Measurements from ENCODE around the gene MRPS5. TPM values are rescaled to one million over a fixed set of nuclear protein-coding genes. Genes with fewer than 3 reads are reported as not detected.

MRPS5 gene
- total RNA-seq, 4 donors from 2014 or later, result 31.1 to 46.6 (median 39.8) TPM

DNA sequence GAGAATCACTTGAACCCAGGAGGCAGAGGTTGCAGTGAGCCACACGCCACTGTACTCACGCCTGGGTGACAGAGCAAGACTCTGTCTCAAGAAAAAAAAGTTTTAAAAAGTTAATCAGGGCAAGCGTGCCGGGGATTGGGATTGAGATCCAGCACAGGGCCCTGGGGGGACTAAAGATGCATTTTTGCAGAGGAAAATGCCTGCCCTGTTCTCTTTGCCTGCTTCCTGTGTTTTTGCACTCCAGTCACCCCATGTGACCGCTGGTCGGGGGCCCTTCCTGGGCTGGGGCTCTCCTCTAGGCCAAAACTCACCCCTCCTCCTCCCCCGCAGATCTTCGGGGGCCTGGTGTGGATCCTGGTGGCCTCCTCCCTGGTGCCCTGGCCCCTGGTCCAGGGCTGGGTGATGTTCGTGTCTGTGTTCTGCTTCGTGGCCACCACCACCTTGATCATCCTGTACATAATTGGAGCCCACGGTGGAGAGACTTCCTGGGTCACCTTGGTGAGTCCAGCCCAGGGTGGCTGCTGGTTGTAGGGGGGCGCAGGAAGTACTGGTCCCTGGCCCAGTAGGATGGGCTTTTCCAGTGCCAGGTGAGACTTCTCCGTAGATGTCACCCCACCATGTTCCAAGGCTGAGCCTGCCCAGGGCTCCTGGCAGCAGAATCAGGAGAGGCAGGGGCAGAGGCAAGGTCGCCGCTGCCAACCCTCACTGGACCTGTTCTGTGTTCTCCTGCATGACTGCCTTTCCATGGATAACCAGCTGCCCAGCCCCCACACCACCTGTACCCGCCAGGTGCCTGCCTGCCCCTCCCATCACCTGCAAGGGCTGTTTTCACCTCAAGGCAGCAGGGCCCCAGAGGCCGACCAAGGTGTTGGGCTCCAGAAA is 73.7 kb downstream of the MRPS5 start:
- 78% methylated on average over 11 of the region's 17 CpGs for WGBS
- intact Hi-C loops (cut with DNase I), result no loop called here
- Histone ChIP-seq H3K4me3 (no peak overlapping the region), H3K27ac (replicated peaks in 1 of 4) (peak overlapping the region in 1 of 4 donors; percentile 34), H3K4me1 (peaks cover 10 to 23% (median 13%) of the 10 kb centered on the region in 4 donors), H3K27me3 (peaks cover 0 to 16% (median 0%) of the 10 kb centered on the region in 4 donors), H3K9me3 (no peaks in the 10 kb centered on the region), H3K36me3 (no peaks in the 10 kb centered on the region)
- TF ChIP-seq, protein P1, sequence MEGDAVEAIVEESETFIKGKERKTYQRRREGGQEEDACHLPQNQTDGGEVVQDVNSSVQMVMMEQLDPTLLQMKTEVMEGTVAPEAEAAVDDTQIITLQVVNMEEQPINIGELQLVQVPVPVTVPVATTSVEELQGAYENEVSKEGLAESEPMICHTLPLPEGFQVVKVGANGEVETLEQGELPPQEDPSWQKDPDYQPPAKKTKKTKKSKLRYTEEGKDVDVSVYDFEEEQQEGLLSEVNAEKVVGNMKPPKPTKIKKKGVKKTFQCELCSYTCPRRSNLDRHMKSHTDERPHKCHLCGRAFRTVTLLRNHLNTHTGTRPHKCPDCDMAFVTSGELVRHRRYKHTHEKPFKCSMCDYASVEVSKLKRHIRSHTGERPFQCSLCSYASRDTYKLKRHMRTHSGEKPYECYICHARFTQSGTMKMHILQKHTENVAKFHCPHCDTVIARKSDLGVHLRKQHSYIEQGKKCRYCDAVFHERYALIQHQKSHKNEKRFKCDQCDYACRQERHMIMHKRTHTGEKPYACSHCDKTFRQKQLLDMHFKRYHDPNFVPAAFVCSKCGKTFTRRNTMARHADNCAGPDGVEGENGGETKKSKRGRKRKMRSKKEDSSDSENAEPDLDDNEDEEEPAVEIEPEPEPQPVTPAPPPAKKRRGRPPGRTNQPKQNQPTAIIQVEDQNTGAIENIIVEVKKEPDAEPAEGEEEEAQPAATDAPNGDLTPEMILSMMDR (IDR thresholded peaks at IDR 0.05), result no peak
- TF ChIP-seq EP300 (IDR thresholded peaks at IDR 0.05), result no peak
- no peak for TF ChIP-seq POLR2AphosphoS5 (IDR thresholded peaks at IDR 0.05)
- TF ChIP-seq POLR2A (IDR thresholded peaks at IDR 0.05; ENCODE audit: low read depth), result no peak
- no peak for DNase-seq (ENCODE audit: extremely low spot score)

DNA sequence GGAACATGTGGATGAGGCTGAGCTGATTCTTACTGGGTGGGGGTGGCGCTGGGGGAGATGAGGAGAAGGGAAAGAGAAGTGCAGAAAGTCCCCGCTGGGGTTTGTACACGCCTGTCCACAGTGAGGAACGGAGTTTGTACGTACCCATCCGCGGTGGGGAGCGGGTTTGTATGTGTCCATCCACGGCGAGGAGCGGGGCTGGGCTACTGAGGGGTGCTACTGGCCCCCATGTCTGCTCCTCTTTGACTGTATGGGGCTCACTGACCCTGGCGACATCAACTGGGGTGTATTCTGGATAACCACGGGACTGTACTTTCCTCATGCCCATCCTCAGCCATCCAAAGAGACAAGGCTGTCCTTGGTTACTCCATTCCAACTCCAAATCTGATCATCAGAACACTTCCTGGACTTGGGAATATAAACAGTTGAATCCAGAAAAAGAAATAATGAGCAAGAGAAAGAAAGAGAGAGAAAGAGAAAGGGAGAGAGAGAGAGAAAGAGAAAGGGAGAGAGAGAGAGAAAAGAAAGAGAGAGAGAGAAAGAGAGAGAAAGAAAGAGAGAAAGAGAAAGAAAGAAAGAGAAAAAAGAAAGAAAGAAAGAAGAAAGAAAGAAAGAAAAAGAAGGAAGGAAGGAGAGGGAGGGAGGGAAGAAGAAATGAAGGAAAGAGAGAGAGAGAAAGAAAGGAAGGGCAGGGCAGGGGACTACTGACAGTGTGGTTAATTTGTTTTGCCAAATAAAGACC is 75.1 kb downstream of the MRPS5 start:
- no peaks in the 10 kb centered on the region for H3K9me3 ChIP-seq
- WGBS, result 91% methylated on average over 13 of the region's 13 CpGs
- intact Hi-C loops (cut with DNase I), result no loop called here
- no peak overlapping the region for H3K4me3 ChIP-seq
- DNase-seq (ENCODE audit: extremely low spot score), result no peak
- TF ChIP-seq POLR2AphosphoS5 (IDR thresholded peaks at IDR 0.05) (no peak), POLR2A (IDR thresholded peaks at IDR 0.05; ENCODE audit: low read depth) (no peak)
- TF ChIP-seq, protein P1 (IDR thresholded peaks at IDR 0.05), result no peak
- peaks cover 0 to 7% (median 0%) of the 10 kb centered on the region in 4 donors for H3K27me3 ChIP-seq
- H3K4me1 ChIP-seq, result peaks cover 17 to 34% (median 24%) of the 10 kb centered on the region in 4 donors
- no peak overlapping the region for H3K27ac ChIP-seq (replicated peaks in 1 of 4)
- no peaks in the 10 kb centered on the region for H3K36me3 ChIP-seq

DNA sequence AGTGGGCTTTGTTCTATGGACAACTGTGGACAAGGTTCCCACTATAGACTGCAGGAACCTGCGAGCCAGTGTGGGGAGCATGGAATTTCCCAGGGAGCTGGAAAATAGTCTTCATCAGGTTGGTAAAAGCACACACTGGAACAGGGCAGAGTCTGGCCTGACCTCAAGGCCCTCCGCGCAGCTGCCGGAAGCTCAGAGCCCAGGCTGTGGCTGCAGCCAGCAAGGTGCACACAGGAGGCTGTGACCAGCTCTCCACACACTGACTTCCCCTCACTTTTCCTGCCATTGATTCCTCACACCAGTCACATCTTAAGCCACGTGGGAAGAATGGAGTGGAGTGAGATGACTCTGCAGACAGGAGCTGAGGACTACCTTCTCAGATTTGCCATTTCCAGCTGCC is 77.0 kb downstream of the MRPS5 start:
- 69% methylated on average over 2 of the region's 5 CpGs for WGBS
- Histone ChIP-seq H3K4me3 (no peak overlapping the region), H3K9me3 (no peaks in the 10 kb centered on the region), H3K36me3 (no peaks in the 10 kb centered on the region), H3K27ac (replicated peaks in 1 of 4) (peak overlapping the region in 2 of 4 donors; percentile 78 to 80), H3K4me1 (peaks cover 17 to 39% (median 25%) of the 10 kb centered on the region in 4 donors), H3K27me3 (no peaks in the 10 kb centered on the region)
- intact Hi-C loops (cut with DNase I), result no loop called here
- DNase-seq (ENCODE audit: extremely low spot score), result no peak
- no peak for TF ChIP-seq EP300 (IDR thresholded peaks at IDR 0.05)
- TF ChIP-seq POLR2AphosphoS5 (IDR thresholded peaks at IDR 0.05), result no peak
- TF ChIP-seq, protein P1 (IDR thresholded peaks at IDR 0.05), result no peak
- TF ChIP-seq POLR2A (IDR thresholded peaks at IDR 0.05; ENCODE audit: low read depth), result no peak

DNA sequence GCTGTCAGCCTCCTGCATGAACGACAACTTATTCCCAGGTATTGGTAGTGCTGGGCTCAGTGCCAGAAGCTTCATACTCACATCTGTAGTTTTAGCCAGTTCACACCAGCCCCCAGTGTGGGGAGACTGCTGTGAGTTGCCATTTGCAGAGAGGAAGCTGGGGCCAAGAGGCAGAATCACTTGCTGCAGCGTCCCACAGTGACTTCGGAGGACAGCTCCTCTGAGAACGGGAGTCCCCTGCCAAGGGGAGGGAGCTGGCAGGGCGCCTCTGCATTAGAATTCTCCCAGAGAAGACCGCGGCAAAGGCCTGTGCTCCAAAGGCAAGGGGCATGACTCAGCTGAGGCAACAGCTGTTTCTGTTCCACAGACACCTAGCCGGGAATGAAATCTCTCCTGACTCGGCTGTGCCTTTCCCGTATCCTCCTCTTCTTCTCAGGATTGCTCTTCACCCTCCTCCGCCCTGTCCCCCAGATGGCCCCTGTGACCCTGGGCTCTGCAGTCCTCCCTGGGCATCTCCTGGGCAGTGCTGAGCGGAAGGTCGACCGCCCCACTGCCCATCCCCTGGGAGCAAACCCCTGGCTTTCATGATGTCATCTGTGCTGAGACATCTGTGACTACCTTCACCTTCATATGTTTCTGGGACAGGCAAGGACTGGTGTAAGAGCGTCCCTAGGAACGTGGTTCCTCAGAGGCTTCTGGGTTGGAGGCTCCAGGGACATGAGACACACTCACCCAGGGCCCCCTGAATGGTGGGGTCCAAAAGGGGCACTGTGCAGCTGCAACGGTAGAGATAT is 78.1 kb downstream of the MRPS5 start:
- intact Hi-C loops (cut with DNase I), result no loop called here
- Histone ChIP-seq H3K27me3 (no peaks in the 10 kb centered on the region), H3K9me3 (no peaks in the 10 kb centered on the region), H3K4me3 (peak overlapping the region in 2 of 4 donors; percentile 14 to 27), H3K36me3 (no peaks in the 10 kb centered on the region), H3K27ac (replicated peaks in 1 of 4) (peak overlapping the region; percentile 74 to 80 (median 79)), H3K4me1 (peaks cover 17 to 39% (median 25%) of the 10 kb centered on the region in 4 donors)
- TF ChIP-seq, protein P1 (IDR thresholded peaks at IDR 0.05), result no peak
- peak; percentile 87 to 90 for TF ChIP-seq POLR2AphosphoS5 (IDR thresholded peaks at IDR 0.05)
- no peak for TF ChIP-seq EP300 (IDR thresholded peaks at IDR 0.05)
- TF ChIP-seq POLR2A (IDR thresholded peaks at IDR 0.05; ENCODE audit: low read depth), result no peak
- 38% methylated on average over 12 of the region's 17 CpGs for WGBS
- DNase-seq (ENCODE audit: extremely low spot score), result peak; percentile 98
